Pancreas (tissue), 10 donors: Measurements from ENCODE around the gene ITPR3. TPM values are rescaled to one million over a fixed set of nuclear protein-coding genes. Genes with fewer than 3 reads are reported as not detected.

ENCODE experiments used
- ATAC-seq, 4 donors: fragments of 200-7000 bp; cut with Tn5 transposase; one replicate each; pipeline versions ENCODE4 v1.8.0 to v1.9.1; 2020; ENCODE audit warnings: mild to moderate bottlenecking in 4 of 4, moderate library complexity in 4 of 4
- DNase-seq, 6 donors: peaks; one replicate each; pipeline ENCODE4 v3.0.0-alpha.2; 2020
- FAIRE-seq: peaks from 2 replicates; lab custom pipeline; 2012; peaks lifted over from hg19 to GRCh38; lab: Jason Lieb, UNC
- H3K27ac ChIP-seq, 4 donors: fragments of 200-600 bp; sonication (generic); 1 replicate in 3 of 4; 2 replicates in 1 of 4; pipeline versions ENCODE4 v1.5.0 to v1.8.0; 2020
- H3K27me3 ChIP-seq, 4 donors: fragments of 200-600 bp; one replicate each; pipeline ENCODE4 v1.8.0; 2021
- H3K36me3 ChIP-seq, 3 donors: fragments of 200-600 bp; sonication (generic) in 1 of 3; one replicate each; pipeline versions ENCODE4 v1.5.0 to v1.8.0; 2020 to 2021
- H3K4me1 ChIP-seq, 3 donors: fragments of 200-600 bp; one replicate each; pipeline ENCODE4 v1.8.0; 2021
- H3K4me3 ChIP-seq, 4 donors: fragments of 200-600 bp; sonication (generic) in 2 of 4; one replicate each; pipeline versions ENCODE4 v1.5.0 to v1.8.0; 2020 to 2021
- H3K9me3 ChIP-seq, 4 donors: fragments of 200-600 bp; one replicate each; pipeline ENCODE4 v1.8.0; 2021
- CTCF ChIP-seq, 4 donors: fragments of 200-600 bp; sonication (generic) in 3 of 4; IDR thresholded peaks; one replicate each; pipeline versions ENCODE4 v1.5.0 to v1.8.0; 2021; ENCODE audit warnings: antibody characterized with exemption in 4 of 4
- WGBS, 2 donors: extraction: QIAGEN DNeasy Blood & Tissue Kit; methylation state at CpG; one replicate each; pipeline ENCODE4 v1.1.7; 2013; 5-methylcytosine and 5-hydroxymethylcytosine counted together
- intact Hi-C, 3 donors: fragments of 100-400 bp; cut with DNase I; formaldehyde crosslinking; loops; one replicate each; pipeline versions ENCODE4 v1.11.1 to v1.14.2; 2022
- polyA plus RNA-seq, 2 donors: library from polyadenylated mRNA; stranded (reverse); fragments of 200-250 nt; gene quantifications; one replicate each; pipeline ENCODE4 v1.2.3, GENCODE V29; 2013
- total RNA-seq, 6 donors: library from RNA; stranded (reverse); fragmentation: NEBNext Ultra II Directional in 4 of 6; extraction: Animal tissue kit (Norgen Biotek cat#: 25700) in 4 of 6; gene quantifications; one replicate each; pipeline versions ENCODE4 v1.2.1 to v1.2.4, GENCODE V29; 2021 to 2023
- donor health status: healthy with polysubstance abuse.
- donor health status: DM: no; HTN: no; CAD: no; lungs with moderate emphysema.
- donor health status: DM: no; HTN: no; CAD: no.
- donor health status: control.
- donor health status: control.
- donor health status: Bipolar disorder and iron deficiency.
- donor health status: DM: yes; HTN: yes; CAD: no.
- donor health status: DM: no; HTN: no; CAD: no.
- donor health status: DM: no; HTN: no; CAD: no.
- donor health status: DM: yes; HTN: yes; CAD: no.

Gene ITPR3
- total and polyA plus RNA-seq, 8 donors: 9.1 to 20.3 (median 12.9) TPM

- Histone ChIP-seq H3K4me3 (no peak overlapping the region), H3K4me1 (peaks cover 9 to 26% (median 23%) of the 10 kb centered on the region in 3 donors), H3K36me3 (no peaks in the 10 kb centered on the region), H3K9me3 (no peaks in the 10 kb centered on the region), H3K27ac (peak overlapping the region in 1 of 4 donors; percentile 87), H3K27me3 (no peaks in the 10 kb centered on the region)
- TF ChIP-seq CTCF (IDR thresholded peaks at IDR 0.05): no peak
- no peak for FAIRE-seq
- WGBS, 2 donors: 89 to 94% methylated on average over 13 of the region's 13 CpGs
- DNase-seq: peak in 1 of 6 donors; percentile 32
- no peak for ATAC-seq
- intact Hi-C loops: no loop called here
Measured at GRCh38 chr6:33732817-33733708, 111.9 kb downstream of the ITPR3 start.

GRCh38 chr6:33733709-33734007 lies 112.5 kb downstream of the ITPR3 start:
- no peak for TF ChIP-seq CTCF (IDR thresholded peaks at IDR 0.05)
- H3K4me1 ChIP-seq: peaks cover 4 to 26% (median 18%) of the 10 kb centered on the region in 3 donors
- DNase-seq: peak in 2 of 6 donors; percentile 19 to 42
- H3K9me3 ChIP-seq: no peaks in the 10 kb centered on the region
- no peak for FAIRE-seq
- H3K27me3 ChIP-seq: no peaks in the 10 kb centered on the region
- 91 to 92% methylated on average over 8 of the region's 8 CpGs for WGBS, 2 donors
- H3K36me3 ChIP-seq: no peaks in the 10 kb centered on the region
- intact Hi-C loops: no loop called here
- H3K27ac ChIP-seq: no peak overlapping the region
- ATAC-seq: no peak
- no peak overlapping the region for H3K4me3 ChIP-seq

- H3K4me1 ChIP-seq: peaks cover 0 to 32% (median 25%) of the 10 kb centered on the region in 3 donors
- intact Hi-C loops: no loop called here
- H3K4me3 ChIP-seq: no peak overlapping the region
- 84 to 87% methylated on average over 18 of the region's 18 CpGs for WGBS, 2 donors
- TF ChIP-seq CTCF (IDR thresholded peaks at IDR 0.05): no peak
- H3K9me3 ChIP-seq: no peaks in the 10 kb centered on the region
- H3K27ac ChIP-seq: no peak overlapping the region
- no peaks in the 10 kb centered on the region for H3K27me3 ChIP-seq
- FAIRE-seq (no peak), ATAC-seq (no peak), DNase-seq (peak in 2 of 6 donors; percentile 20 to 37)
- no peaks in the 10 kb centered on the region for H3K36me3 ChIP-seq
Measured at GRCh38 chr6:33735216-33735615, 114.1 kb downstream of the ITPR3 start.

- peak in 2 of 6 donors; percentile 28 to 52 for DNase-seq
Measured at GRCh38 chr6:33737267-33738026, 116.3 kb downstream of the ITPR3 start.

More at GRCh38 chr6:33737267-33738026, 116.3 kb downstream of the ITPR3 start:
- 72% methylated on average over 15 of the region's 15 CpGs for WGBS, 2 donors
- Histone ChIP-seq H3K27me3 (no peaks in the 10 kb centered on the region), H3K4me3 (no peak overlapping the region), H3K27ac (peak overlapping the region in 2 of 4 donors; percentile 37 to 41), H3K36me3 (no peaks in the 10 kb centered on the region), H3K4me1 (peaks cover 0 to 17% (median 16%) of the 10 kb centered on the region in 3 donors), H3K9me3 (no peaks in the 10 kb centered on the region)
- intact Hi-C loops: no loop called here
- FAIRE-seq (no peak), ATAC-seq (peak in 3 of 4 donors; percentile 35 to 69 (median 44))
- no peak for TF ChIP-seq CTCF (IDR thresholded peaks at IDR 0.05)
